HG03439 (cell line): ENCODE data around the gene HSPB6.
"Not testable (repeated sequence)": the region's sequence is repeated elsewhere in the genome, so short reads cannot be mapped to it uniquely, and the experiment has no call there.

Source experiments
- ATAC-seq: cut with Tn5 transposase; IDR thresholded peaks from one replicate; pipeline ENCODE4 v1.9.1; 2021; ENCODE audit warnings: mild to moderate bottlenecking, moderate library complexity; ENCODE audit not compliant: unreplicated experiment

The HSPB6 gene

GRCh38 chr19:35732540-35733179 is 24.2 kb downstream of the HSPB6 start:
- ATAC-seq = no peak

- no peak for ATAC-seq
Observed at GRCh38 chr19:35731779-35732405, 24.9 kb downstream of the HSPB6 start.

- no peak for ATAC-seq
Observed at GRCh38 chr19:35731353-35731752, 25.5 kb downstream of the HSPB6 start.

- ATAC-seq = no peak
Observed at GRCh38 chr19:35730326-35730725, 26.5 kb downstream of the HSPB6 start.

GRCh38 chr19:35729763-35730162 is 27.1 kb downstream of the HSPB6 start:
- ATAC-seq = no peak

- ATAC-seq = no peak
Observed at GRCh38 chr19:35729021-35729420, 27.8 kb downstream of the HSPB6 start.

GRCh38 chr19:35727956-35728706 is 28.7 kb downstream of the HSPB6 start:
- no peak for ATAC-seq

- no peak for ATAC-seq
Observed at GRCh38 chr19:35727053-35727955, 29.5 kb downstream of the HSPB6 start.

GRCh38 chr19:35725216-35725861 is 31.5 kb downstream of the HSPB6 start:
- no peak for ATAC-seq

GRCh38 chr19:35724560-35724959 is 32.3 kb downstream of the HSPB6 start:
- no peak for ATAC-seq

GRCh38 chr19:35724132-35724531 is 32.7 kb downstream of the HSPB6 start:
- not testable (repeated sequence) for ATAC-seq

GRCh38 chr19:35723671-35724070 is 33.2 kb downstream of the HSPB6 start:
- no peak for ATAC-seq

- no peak for ATAC-seq
Observed at GRCh38 chr19:35722897-35723296, 33.9 kb downstream of the HSPB6 start.

- ATAC-seq = no peak
Observed at GRCh38 chr19:35722461-35722860, 34.4 kb downstream of the HSPB6 start.

- no peak for ATAC-seq
Observed at GRCh38 chr19:35721374-35721773, 35.5 kb downstream of the HSPB6 start.

GRCh38 chr19:35720648-35721047 is 36.2 kb downstream of the HSPB6 start:
- ATAC-seq = no peak

- ATAC-seq = no peak
Observed at GRCh38 chr19:35720163-35720524, 36.7 kb downstream of the HSPB6 start.

GRCh38 chr19:35719402-35720162 is 37.2 kb downstream of the HSPB6 start:
- ATAC-seq = no peak

- no peak for ATAC-seq
Observed at GRCh38 chr19:35718345-35719041, 38.3 kb downstream of the HSPB6 start.
